ENCODE data around the gene FAM163B.
"Not testable (repeated sequence)": the region's sequence is repeated elsewhere in the genome, so short reads cannot be mapped to it uniquely, and the experiment has no call there.

Gene FAM163B

DNA sequence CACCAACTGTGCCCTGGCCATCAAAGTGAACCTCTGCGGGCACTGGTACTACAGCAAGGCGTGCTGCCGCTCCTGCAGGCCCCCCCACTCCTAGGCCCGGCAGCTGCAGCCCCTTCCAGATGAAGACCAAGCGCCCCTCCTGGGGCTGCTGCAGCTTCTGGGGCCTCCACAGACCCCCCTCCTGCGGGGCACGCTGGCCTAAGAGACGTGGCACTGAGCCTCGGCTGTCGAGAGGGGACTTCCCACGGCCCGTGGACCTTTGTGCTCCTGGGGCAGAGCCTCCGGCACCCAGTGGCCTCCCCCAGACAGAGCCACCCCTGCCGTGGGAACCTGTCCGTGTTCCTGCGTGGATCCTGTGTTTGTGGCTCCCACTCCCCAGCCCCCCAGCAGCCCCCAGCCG, 34.4 kb downstream of the FAM163B start:
- Histone ChIP-seq H3K4me3 (no peak overlapping the region), H3K27ac (no peak overlapping the region)

DNA sequence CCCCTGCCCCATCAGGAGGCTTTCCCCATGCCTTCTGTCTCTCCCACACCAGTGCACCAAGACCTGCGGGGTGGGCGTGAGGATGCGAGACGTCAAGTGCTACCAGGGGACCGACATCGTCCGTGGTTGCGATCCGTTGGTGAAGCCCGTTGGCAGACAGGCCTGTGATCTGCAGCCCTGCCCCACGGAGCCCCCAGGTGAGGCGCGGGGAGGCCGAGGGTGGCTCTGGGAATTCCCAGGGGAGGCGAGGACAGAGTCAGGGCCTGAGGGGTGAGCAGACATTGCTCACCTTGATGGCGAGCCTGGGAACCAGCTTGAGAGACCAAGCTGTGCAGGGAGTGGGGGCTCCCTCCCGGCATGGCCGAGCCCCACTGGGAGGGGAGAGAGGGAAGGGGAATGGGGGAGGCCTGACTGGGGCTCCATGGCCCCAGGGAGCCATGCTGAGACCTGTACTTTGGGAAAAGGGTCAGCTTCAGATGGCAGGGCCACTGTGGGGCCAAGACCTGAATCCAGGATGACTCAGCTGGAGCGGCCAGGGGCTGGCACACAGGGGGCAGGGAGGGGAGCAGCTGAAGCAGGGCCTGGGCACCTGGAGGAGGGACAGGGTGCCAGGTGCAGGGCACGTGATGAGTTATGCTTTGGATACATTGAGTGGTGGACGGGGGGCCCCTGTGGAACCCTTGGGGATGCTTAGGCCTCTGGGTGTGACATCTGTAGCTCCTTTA, 35.2 kb downstream of the FAM163B start:
- Histone ChIP-seq H3K4me3 (no peak overlapping the region), H3K27ac (no peak overlapping the region)

DNA sequence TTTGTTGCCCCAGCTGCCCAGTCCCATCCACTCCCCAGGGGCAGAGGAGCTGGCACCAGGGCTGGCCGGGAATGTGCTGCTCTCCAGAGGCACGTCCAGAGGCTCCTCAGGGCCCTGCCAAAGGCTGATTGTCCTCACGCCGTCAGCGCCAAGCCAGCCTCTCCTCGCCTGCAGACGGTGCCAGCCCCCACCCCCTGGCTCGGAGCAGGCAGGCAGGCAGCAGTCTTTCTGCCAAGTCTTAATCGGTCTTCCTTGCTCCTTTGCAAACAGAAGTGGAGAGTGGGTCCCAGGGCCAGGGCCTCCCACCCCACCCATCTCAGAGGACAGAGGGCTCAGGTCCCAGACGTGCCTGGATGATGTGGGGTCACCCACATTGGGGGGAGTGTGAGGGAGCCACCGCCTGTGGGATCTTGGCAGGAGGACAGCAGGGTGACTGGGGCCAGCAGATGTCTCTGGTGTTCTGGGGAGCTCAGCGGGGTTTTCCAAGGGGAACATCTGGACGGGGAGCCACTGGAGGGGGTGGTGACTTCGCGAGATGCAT, 36.3 kb downstream of the FAM163B start:
- H3K27ac ChIP-seq, result no peak overlapping the region
- no peak overlapping the region for H3K4me3 ChIP-seq

DNA sequence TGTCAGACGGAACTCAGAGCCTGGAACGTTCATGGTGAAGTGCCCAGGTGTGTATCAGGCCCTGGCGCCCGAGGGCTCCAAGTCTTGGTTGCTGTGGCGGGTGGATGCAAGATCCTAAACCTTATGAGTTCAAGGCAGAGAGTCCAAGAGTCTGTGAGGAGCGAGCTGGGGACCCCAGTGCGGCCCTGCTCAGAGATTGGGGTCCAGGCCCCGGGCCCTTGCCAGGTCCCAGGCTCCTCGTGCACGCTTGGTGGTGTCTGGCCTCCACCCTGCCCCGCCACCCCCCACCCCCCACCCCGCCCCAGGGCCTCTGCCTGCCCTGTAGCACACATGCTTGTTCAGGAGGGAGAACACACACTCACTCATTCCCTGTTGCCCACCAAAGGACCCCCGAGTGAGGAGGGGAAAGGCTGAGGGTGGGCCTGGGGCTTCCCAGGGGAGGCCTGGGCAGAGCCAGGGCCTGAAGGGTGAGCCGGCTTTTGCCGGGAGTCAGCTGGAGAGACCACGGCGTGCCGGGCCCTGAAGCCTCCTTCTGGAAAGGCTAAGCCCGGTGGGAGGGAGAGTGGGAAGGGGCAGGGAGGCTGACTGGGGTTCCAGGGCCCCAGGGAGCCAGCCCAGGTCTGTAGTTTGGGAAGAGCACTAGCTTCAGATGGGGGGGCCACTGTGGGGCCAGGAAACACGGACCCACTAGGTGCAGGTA, 37.1 kb downstream of the FAM163B start:
- H3K4me3 ChIP-seq, result no peak overlapping the region
- no peak overlapping the region for H3K27ac ChIP-seq

DNA sequence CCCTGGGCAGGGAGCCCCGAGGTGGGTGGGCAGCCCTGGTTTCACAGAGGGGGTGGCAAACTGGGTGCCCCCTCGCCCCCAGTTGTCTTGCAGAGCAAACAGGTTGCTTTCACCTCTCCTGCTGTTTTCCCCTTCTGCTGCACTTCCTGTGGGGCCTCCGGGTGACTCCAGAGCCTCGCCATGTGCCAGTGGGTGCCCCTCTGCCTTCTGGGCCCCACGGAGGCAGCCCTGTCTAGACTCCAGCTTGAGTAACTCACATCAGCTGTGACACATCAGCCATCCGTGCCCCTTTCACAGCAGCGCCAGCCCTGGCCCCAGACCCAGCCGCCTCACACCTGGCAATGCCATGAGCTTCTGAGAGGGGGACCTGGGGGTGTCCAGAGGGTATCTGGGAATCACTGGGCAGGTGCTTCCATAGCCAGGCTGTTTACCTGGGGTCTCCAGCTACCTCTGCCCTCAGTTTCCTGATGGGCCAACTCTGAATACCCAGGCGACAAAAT, 37.7 kb downstream of the FAM163B start:
- H3K27ac ChIP-seq, result no peak overlapping the region
- H3K4me3 ChIP-seq, result no peak overlapping the region

DNA sequence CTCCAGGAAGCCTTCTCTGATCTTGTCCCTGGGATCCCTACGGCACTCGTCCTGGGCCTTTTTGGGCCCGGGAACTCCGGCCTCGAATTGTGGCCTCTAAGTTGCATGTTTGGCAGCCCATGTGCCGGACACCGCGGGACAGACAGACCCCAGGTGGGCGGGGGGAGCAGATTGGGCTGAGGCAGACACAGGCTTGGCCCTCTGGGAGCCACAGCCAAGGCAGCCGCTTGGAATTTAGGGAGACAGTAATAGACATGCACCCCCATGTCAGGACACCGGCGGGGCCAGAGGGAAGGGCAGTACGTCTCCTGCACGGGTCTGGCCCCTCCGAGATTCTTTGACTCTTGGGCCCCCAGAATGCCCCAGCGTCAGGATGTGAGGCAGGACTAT, 38.5 kb downstream of the FAM163B start:
- Histone ChIP-seq H3K4me3 (no peak overlapping the region), H3K27ac (no peak overlapping the region)

DNA sequence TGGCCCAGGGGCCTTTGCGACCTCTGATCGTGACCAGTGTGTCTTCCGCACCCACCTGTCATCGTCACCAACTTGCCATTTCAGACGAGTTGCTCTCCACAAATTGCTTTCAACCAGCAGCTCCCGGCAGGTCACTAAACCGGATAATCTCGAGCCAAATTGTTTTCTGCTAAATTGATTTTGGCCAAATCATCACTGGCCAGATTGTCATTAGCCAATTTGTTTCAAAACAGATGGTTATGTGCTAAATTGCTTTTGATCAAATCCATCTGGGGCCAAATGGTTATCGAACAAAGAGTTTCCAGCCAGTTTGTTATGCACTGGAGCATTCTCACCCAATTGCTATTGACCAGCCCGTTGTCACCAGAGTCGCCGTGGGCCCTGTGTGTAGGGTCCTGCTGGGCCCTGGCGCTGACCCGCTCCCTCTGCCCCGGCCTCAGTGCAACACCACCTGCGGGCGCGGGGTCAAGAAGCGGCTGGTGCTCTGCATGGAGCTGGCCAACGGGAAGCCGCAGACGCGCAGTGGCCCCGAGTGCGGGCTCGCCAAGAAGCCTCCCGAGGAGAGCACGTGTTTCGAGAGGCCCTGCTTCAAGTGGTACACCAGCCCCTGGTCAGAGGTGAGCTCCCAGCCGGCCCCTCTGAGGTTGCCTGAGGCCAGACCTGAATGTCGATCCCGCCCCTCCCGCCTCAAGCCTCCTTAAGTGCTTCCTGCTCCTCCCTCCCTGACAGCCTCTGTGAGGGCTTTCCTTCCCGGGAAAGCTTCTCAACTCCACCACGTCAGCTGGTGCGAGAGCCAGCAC, 39.1 kb downstream of the FAM163B start:
- no peak overlapping the region for H3K4me3 ChIP-seq
- no peak overlapping the region for H3K27ac ChIP-seq

DNA sequence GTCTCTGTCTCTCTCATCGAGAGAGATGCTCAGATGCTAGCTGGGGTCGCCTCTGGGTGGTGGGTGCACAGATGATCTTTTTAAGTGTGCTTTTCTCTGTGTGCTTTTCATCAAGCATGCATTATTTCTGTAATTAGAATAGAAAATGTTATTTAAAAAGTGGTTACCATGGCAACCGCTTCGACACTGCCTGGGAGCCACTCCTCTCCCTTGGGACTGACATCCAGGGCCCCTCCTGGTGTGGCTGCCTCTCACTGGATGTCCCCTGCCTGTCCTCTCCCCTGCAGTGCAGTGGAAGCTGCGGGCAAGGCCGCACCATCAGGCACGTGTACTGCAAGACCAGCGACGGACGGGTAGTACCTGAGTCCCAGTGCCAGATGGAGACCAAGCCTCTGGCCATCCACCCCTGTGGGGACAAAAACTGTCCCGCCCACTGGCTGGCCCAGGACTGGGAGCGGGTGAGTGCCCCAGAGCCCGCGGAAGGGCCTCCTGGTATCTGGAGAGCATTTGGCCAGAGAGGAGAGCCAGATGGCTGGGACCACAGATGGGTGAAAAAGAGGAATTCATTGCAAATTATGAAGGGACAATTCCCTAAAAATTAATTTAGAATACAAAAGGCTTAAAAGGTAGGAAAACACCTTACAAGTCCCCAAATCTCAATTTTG, 39.9 kb downstream of the FAM163B start:
- Histone ChIP-seq H3K27ac (no peak overlapping the region), H3K4me3 (no peak overlapping the region)

DNA sequence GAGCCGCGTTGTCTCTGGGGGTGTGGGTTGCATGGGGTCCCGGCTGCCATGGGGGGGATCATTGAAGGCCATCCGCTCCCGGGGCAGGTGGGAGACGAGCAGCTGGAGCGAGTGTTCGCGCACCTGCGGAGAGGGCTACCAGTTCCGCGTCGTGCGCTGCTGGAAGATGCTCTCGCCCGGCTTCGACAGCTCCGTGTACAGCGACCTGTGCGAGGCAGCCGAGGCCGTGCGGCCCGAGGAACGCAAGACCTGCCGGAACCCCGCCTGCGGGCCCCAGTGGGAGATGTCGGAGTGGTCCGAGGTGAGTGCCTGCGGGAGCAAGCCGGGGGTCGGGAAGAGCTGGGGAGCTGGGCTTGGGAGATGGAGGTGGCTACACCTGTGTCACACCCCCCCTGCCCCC, 41.0 kb downstream of the FAM163B start:
- no peak overlapping the region for H3K4me3 ChIP-seq
- no peak overlapping the region for H3K27ac ChIP-seq

DNA sequence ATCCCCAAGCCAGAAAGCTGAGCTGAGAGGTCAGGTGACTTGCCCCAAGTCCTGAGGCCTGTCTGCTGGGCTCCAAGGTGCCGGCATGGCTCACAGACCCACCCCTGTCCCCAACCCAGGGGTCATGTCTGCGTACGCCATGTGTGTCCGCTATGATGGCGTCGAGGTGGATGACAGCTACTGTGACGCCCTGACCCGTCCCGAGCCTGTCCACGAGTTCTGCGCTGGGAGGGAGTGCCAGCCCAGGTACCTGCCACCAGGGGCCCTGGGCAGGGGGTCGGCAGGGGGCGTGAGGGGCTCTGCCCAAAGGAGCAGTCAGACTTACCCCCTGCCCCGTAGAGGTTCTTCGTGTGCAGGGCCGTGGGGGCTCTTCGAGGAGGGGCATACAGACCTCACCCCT, 42.4 kb downstream of the FAM163B start:
- no peak overlapping the region for H3K4me3 ChIP-seq
- no peak overlapping the region for H3K27ac ChIP-seq

DNA sequence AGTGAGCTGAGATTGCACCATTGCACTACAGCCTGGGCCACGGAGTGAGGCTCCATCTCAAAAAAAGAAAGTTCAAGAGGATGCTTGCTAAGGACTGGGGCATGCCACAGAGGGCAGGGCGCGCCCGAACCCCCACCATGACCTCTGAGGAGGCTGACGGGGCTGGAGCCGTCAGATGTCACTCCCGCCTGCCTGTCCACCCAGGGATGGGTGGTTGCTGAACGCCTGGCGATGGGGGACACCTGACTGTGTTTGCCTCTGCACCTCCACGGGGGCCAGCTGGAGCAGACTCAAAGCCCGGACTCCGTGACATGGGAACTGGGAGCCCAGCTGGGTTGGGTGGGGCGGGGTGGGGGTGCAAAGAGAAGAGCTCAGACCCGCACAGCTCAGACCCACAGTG, 42.8 kb downstream of the FAM163B start:
- H3K27ac ChIP-seq, result peak overlapping the region in 1 of 21 experiments; percentile 28

DNA sequence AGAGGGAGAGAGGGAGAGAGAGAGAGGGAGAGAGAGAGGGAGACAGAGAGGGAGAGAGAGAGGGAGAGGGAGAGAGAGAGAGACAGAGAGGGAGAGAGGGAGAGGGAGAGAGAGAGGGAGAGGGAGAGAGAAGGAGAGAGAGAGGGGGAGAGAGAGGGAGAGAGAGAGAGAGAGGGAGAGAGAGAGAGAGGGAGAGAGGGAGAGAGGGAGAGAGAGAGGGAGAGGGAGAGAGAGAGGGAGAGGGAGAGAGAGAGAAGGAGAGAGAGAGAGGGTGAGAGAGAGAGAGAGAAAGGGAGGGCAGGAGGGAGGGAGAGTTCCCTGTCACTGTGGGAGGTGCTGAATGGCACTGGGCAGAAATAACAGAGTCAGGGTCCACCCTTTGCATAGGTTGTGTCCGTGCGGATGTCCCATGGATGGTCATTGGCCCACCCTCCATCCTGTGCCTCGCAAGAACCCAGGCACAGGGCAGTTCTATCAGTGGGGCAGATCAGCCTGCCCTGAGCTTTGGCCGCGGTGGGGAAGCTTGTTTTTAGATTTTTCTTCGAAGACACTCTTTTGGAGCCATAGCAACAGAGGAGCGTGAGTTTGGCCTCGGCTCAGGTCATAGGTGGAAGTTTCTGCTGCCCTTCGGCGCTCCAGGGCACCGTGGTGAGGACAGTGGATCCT, 44.6 kb downstream of the FAM163B start:
- peak overlapping the region in 5 of 21 experiments; percentile 35 to 70 (median 68) for H3K27ac ChIP-seq
- no peak overlapping the region for H3K4me3 ChIP-seq

More for the DNA sequence above, 42.8 kb downstream of the FAM163B start:
- no peak overlapping the region for H3K4me3 ChIP-seq

DNA sequence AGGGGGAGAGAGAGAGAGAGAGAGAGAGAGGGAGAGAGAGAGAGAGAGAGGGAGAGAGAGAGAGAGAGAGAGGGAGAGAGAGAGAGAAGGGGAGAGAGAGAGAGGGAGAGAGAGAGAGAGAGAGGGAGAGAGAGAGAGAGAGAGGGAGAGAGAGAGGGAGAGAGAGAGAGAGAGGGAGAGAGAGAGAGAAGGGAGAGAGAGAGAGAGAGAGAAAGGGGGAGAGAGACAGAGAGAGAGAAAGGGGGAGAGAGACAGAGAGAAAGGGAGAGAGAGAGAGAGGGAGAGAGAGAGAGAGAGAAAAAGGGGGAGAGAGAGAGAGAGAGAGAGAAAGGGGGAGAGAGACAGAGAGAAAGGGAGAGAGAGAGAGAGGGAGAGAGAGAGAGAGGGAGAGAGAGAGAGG, 45.4 kb downstream of the FAM163B start:
- H3K27ac ChIP-seq, H3K4me3 ChIP-seq: not testable (repeated sequence)

DNA sequence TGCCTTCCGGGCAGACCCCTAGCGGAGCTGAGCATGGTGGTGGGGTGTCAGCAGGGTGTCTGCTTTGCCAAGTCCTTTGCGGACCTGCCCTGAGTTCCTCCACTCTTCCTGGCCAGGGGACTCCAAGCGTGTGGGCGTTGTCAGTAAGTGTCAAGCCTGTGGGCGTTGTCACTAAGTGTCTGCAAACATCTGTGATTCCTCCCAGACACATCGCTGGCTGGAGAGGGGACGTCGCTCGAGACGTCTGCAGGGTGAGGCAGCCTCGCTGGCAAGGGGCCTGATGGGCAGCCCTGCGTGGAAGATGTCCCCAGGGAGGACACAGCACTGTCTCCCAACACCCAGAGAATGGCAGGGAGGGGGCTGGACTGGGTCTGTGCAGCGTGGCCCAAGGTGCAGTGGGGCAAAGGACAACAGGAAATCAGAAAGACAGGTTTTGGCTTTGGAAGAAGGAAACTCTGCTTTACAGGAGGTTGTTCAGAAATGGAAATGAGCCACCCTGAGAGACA, 45.8 kb downstream of the FAM163B start:
- H3K27ac ChIP-seq, result no peak overlapping the region

DNA sequence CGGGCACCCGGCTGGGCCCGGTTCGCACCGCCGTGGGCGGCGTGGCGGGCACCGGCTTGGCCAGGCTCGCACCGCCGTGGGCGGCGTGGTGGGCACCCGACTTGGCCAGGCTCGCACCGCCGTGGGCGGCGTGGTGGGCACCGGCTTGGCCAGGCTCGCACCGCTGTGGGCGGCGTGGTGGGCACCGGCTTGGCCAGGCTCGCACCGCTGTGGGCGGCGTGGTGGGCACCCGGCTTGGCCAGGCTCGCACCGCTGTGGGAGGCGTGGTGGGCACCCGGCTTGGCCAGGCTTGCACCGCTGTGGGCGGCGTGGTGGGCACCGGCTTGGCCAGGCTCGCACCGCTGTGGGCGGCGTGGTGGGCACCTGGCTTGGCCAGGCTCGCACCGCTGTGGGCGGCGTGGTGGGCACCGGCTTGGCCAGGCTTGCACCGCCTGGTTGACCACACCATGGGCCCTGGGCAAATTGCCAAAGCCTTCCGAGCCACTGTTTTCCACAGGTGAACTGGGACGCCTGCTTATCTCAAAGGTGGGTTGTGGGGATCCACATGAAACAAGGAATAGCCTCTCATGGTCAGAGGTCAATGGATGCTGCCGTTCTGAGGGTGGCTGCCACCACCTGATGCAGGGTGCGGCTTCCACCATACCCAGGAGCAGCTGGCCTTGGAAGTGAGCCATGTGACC, 46.4 kb downstream of the FAM163B start:
- Histone ChIP-seq H3K4me3 (no peak overlapping the region), H3K27ac (peak overlapping the region in 1 of 21 experiments; percentile 54)

More for the DNA sequence above, 45.8 kb downstream of the FAM163B start:
- H3K4me3 ChIP-seq, result no peak overlapping the region

DNA sequence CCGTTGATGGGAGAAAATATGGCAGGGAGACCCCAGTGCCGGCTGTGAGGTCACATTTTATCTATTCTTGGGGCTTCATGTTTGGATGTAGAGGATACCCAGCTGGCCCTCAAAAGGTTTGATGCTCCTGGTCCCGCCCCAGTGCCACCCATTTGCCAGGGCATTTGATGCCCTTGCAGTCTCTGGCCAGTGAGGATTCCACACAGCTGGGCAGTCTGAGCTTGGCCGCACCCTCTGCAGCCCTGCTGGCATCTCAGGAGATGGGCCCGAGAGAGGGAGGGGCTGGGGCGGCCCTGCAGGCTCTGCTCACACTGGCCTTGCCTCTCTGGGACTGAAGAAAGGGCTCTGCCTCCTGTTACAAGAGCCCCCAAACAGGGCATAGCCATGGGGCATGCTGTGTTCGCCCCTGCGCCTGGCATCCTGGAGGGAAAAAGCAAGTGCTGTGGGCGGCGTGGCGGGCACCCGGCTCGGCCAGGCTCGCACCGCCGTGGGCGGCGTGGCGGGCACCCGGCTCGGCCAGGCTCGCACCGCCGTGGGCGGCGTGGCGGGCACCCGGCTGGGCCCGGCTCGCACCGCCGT, 47.1 kb downstream of the FAM163B start:
- H3K27ac ChIP-seq, result no peak overlapping the region
- H3K4me3 ChIP-seq, result no peak overlapping the region

DNA sequence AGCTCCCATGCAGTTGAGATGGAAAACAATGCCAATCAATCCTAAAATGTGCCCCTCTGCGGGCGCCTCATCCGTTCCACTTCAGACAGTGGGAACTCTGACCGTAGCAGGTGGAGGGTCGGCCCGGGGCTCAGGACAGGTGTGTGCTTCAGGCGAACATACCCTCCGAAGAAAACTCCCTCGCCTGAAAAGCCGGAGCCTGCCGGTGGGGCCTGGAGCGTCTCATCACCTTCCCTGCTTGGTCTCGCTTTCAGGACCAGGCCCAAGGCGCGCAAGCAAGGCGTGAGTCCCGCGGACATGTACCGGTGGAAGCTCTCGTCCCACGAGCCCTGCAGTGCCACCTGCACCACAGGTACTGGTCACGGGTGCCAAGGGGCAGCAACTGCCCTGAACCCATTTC, 48.2 kb downstream of the FAM163B start:
- H3K27ac ChIP-seq, result no peak overlapping the region
- H3K4me3 ChIP-seq, result no peak overlapping the region

DNA sequence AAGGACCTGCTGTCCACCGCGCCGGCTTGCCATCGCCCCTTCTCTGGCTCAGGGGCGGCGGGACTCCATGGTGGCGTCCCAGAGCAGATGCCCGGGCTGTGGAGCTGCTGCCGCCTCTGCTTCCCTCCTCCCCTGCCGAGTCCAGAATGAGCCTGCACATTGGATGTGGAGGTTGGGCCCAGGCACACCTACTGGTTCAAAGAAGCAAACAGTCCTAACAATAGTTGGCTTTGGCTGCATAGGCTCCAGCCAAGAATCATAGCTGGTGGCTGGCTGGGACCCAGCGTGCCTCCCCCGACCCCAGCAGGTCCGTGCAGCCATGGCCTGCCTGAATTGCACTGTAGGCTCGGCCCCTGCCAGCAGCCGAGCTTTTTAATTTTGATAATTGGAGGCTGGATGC, 48.9 kb downstream of the FAM163B start:
- Histone ChIP-seq H3K4me3 (no peak overlapping the region), H3K27ac (peak overlapping the region in 1 of 21 experiments; percentile 17)
